NCI-H128 (cell line): ENCODE results near the gene FBLN2.

Experiments used
- DNase-seq: peaks from one replicate; lab custom pipeline; 2025; ENCODE audit not compliant: unreplicated experiment; lab: John Stamatoyannopoulos, UW

The FBLN2 gene

DNA sequence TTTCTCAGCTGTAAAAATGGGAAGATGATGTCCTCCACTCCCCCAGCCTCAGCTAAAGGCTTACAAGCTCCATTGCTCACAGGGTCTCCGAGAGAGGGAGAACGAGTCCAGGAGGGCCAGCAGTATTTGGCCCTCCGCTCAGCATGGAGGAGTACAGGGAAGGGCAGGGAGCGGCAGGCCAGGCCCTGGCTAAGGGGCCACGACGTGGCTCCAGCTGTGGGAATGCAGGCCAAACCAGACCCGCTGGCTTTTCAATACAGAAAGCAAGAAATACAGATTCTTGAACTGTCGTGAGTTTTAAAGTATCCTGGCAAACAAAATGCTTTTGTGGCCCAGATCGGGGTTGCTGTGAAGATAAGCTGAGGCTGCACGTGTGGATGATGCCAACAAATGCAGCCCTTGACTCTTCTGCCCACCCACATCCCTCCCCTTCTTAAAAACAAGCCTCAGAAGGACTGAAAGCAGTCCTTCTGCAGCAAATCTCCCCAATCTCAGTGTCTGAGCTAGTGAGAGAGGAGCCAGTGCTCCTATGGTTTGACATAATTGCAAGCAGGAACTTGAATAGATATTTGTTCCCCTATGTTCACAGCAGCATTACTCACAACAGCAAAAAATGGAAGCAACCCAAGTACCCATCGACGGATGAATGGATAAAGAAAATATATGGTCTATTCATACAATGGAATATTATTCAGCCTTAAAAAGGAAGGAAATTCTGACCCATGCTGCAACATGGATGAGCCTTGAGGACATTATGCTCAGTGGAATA, 18.5 kb upstream of the FBLN2 start:
- DNase-seq = no peak

- DNase-seq = no peak
Observed at GRCh38 chr3:13532085-13532484, 16.8 kb upstream of the FBLN2 start.

- no peak for DNase-seq
Observed at GRCh38 chr3:13532631-13533030, 16.3 kb upstream of the FBLN2 start.

DNA sequence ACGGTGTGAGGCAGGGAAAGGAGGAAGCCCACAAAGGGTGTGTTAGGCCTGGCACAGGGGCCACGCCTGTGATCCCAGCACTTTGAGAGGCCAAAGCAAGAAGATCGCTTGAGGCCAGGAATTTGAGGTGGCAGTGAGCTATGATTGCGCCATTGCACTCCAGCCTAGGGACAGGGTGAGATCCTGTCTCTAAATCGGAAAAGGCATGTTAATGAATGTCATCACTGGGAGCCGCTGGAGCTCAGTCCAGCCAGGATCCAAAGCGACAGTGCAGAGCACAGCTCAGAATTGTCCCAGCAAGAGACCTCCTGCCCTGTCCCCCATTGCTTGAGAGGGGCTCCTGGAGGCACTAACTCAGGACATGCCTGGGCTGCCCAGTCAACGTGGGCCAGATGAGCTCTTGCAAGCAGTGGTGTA, 15.0 kb upstream of the FBLN2 start:
- DNase-seq = no peak

DNA sequence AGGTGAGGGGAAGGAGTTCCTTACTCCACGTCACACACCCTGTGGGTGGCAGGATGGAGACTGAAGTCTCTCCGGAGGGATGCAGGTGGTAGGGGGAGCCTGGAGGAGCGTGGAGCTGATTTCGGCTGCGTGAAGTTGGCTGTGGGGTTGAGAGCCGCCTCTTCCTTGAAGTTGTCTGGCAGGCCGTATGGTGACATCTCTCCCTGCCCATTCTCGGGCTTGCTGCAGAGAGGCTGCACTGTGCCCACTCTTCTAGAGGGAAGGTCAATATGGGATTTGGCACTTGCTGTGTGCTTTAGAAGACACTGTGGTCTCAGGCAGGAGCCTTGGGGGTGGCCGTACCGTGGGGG, 13.4 kb upstream of the FBLN2 start:
- DNase-seq = no peak

DNA sequence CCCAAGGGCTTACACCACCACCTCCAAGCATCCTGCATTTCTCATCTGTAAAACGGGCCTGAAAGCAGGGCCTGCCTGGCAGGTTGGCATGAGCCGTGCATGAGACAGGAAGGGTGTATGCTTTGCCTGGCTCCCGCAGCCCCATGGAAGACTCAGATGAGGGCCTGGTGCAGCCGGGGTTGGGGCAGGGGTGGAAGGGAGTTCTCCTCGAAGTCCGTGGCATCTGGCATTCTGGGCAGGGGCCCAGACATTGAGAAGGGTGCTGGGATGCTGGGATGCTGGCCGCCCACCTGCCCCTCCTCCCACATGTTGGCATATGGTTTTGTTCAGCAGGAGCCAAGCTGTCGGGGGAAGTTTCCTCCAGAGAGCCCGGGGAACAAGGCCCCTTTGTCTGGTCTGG, 13.0 kb upstream of the FBLN2 start:
- DNase-seq = no peak

DNA sequence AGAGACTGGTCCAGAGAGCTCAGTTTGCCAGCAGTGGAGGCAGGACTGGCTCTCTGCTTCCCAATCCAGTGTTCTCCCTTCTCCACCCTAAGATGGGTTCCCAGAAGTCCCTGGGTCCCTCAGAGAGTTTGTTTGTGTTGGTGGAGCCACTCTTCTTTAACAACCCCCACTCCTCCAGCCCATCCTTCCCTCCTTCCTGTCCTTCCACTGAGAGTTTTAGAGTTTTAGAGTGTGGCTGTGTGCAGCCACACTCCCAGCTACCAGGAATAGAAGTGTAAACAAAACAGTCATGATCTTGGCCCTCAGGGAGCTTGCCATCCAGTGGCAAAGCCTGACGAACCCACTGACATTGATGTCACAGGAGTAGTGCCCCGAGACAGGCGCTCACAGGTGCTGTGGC, 12.5 kb upstream of the FBLN2 start:
- DNase-seq = no peak

- no peak for DNase-seq
Observed at GRCh38 chr3:13536832-13537231, 12.1 kb upstream of the FBLN2 start.

- no peak for DNase-seq
Observed at GRCh38 chr3:13537244-13537908, 11.5 kb upstream of the FBLN2 start.

- no peak for DNase-seq
Observed at GRCh38 chr3:13537909-13538296, 11.0 kb upstream of the FBLN2 start.

GRCh38 chr3:13538520-13539291, 10.2 kb upstream of the FBLN2 start:
- no peak for DNase-seq

DNA sequence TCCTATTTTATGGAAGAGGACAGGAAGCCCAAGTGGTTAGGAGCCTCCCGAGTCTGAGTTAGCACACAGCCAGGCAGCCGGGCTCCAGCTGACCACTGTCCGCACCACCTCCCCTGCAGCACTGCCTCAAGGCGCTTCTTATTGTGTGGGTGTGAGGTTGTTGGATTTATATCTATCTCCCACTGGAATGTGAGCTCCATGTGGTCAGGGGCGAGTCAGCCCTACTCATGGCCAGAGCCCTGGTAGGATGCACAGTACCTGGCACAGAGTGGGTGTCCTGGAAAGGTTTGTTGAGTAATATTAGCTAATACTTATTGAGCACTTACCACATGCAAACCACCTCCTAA, 9.7 kb upstream of the FBLN2 start:
- no peak for DNase-seq

DNA sequence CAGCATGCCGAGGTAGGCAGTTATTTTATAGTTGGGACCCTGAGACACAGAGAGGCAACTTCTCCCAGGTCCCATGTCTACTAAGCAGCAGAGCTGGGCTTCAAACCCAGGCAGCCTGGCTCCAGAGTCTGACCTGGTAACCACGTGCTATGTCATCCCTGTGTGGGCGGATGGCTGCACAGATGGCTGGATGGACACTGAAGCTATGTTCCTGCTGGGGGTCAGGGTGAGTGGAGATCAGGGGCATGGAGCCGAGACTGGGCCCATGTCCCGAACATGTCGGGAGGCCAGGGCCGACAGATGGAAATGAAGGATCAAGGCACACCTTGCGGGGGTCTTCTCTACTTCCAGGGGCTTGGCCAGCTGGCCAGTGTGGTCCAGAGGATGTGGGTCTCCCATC, 9.3 kb upstream of the FBLN2 start:
- DNase-seq = no peak

GRCh38 chr3:13540297-13540995, 8.5 kb upstream of the FBLN2 start:
- no peak for DNase-seq

GRCh38 chr3:13541691-13542090, 7.2 kb upstream of the FBLN2 start:
- DNase-seq = no peak

- DNase-seq = no peak
Observed at GRCh38 chr3:13542142-13542541, 6.8 kb upstream of the FBLN2 start.

- DNase-seq = no peak
Observed at GRCh38 chr3:13543253-13543652, 5.7 kb upstream of the FBLN2 start.

- DNase-seq = no peak
Observed at GRCh38 chr3:13544293-13544831, 4.6 kb upstream of the FBLN2 start.

DNA sequence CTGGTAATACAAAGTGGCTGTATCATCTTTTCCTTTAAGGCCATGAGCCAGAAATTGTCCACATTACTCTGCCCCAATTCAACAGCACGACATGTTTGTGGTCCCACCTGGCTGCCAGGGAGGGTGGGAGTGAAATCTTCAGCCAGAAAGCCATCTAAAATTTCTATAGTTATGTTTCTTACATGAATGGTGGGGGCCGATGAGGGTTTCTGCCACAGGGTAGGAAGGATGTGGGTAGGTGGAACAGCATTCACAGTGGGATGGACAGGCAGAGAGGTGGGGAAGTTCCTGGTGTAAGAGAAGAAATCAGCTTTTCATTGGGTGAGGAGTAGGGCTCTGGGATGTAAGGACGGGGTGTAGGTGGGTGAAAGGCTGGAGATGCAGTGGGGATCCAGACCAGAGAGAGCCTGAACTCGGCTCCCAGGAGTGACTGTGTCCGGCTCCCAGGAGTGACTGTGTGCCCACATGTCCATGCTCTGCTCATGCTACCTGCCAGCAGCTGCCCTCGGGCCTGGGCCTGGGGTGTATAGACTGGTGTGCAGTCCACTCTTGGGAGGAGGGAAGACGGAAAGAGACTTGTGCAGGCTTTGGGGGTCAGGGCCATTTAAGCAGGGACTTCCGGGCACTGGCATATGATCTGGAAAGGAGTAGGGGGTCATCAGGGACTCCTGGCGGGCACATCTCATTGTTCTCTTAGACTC, 3.8 kb upstream of the FBLN2 start:
- DNase-seq = no peak

- DNase-seq = no peak
Observed at GRCh38 chr3:13545952-13546454, 2.9 kb upstream of the FBLN2 start.
